ENCODE measurements around the gene HVCN1. TPM values are rescaled to one million over a fixed set of nuclear protein-coding genes. Genes with fewer than 3 reads are reported as not detected.
A peak's percentile ranks its signal among the peaks of the same experiment; 100 is the strongest.

The HVCN1 gene
- total RNA-seq, 3 donors from 2014 or later (not counting 1 experiment from before 2014, with no cell fraction given), result 12.5 to 18.4 (median 18.0) TPM

GRCh38 chr12:110698171-110698902, 9.4 kb upstream of the HVCN1 start:
- H3K9me3 ChIP-seq (ENCODE audit: control insufficient read depth, insufficient read depth, low read length), result no peaks in the 10 kb centered on the region
- TF ChIP-seq CTCF (IDR thresholded peaks at IDR 0.05), result peak; percentile 86
- peak overlapping the region; percentile 34 to 65 for H3K27ac Mint-ChIP-seq
- H3K9me3 Mint-ChIP-seq, result no peaks in the 10 kb centered on the region
- ATAC-seq (peak; percentile 93 to 100 (median 99)), DNase-seq (peak; percentile 61 to 90)
- peaks cover 6 to 16% of the 10 kb centered on the region in 2 donors for H3K4me1 Mint-ChIP-seq
- H3K36me3 Mint-ChIP-seq, result no peaks in the 10 kb centered on the region
- no peak overlapping the region for H3K4me3 ChIP-seq (ENCODE audit: low read length)
- H3K36me3 ChIP-seq (ENCODE audit: control insufficient read depth, insufficient read depth, low read length), result no peaks in the 10 kb centered on the region
- H3K27me3 ChIP-seq (ENCODE audit: control insufficient read depth, insufficient read depth, low read length), result no peaks in the 10 kb centered on the region
- intact Hi-C loops (cut with micrococcal nuclease), result loop anchor here (1.0 to 5.0 kb wide), 6 partner anchors 9 to 248 kb away; partner anchors contain the start of genes ARPC3, FAM216A, GPN3 and HVCN1
- H3K27me3 Mint-ChIP-seq (ENCODE audit: low read depth in 2 of 2), result no peaks in the 10 kb centered on the region
- no peak overlapping the region for H3K27ac ChIP-seq (ENCODE audit: low read length)
- WGBS (ENCODE audit: insufficient coverage), result 37% methylated on average over 20 of the region's 20 CpGs
- no peak overlapping the region for H3K4me3 Mint-ChIP-seq
- peaks cover 28% of the 10 kb centered on the region for H3K4me1 ChIP-seq (ENCODE audit: control insufficient read depth, insufficient read depth, low read length)

GRCh38 chr12:110697236-110697635, 8.3 kb upstream of the HVCN1 start:
- Mint-ChIP-seq H3K27ac (peak overlapping the region in 1 of 2 donors; percentile 10), H3K4me3 (no peak overlapping the region), H3K27me3 (ENCODE audit: low read depth in 2 of 2) (no peaks in the 10 kb centered on the region), H3K36me3 (no peaks in the 10 kb centered on the region), H3K4me1 (peaks cover 6 to 16% of the 10 kb centered on the region in 2 donors), H3K9me3 (no peaks in the 10 kb centered on the region)
- H3K27ac ChIP-seq (ENCODE audit: low read length), result no peak overlapping the region
- H3K4me1 ChIP-seq (ENCODE audit: control insufficient read depth, insufficient read depth, low read length), result peaks cover 28% of the 10 kb centered on the region
- no peaks in the 10 kb centered on the region for H3K27me3 ChIP-seq (ENCODE audit: control insufficient read depth, insufficient read depth, low read length)
- no peak overlapping the region for H3K4me3 ChIP-seq (ENCODE audit: low read length)
- H3K36me3 ChIP-seq (ENCODE audit: control insufficient read depth, insufficient read depth, low read length), result no peaks in the 10 kb centered on the region
- intact Hi-C loops (cut with micrococcal nuclease), result loop anchor here (5.0 kb wide), 2 partner anchors 95 to 230 kb away; partner anchors contain the start of genes FAM216A and GPN3
- DNase-seq, result no peak
- no peak for ATAC-seq
- 63% methylated on average over 2 of the region's 2 CpGs for WGBS (ENCODE audit: insufficient coverage)
- no peak for TF ChIP-seq CTCF (IDR thresholded peaks at IDR 0.05)
- no peaks in the 10 kb centered on the region for H3K9me3 ChIP-seq (ENCODE audit: control insufficient read depth, insufficient read depth, low read length)

- TF ChIP-seq CTCF (IDR thresholded peaks at IDR 0.05), result no peak
- no peak for DNase-seq
- Histone ChIP-seq H3K36me3 (ENCODE audit: control insufficient read depth, insufficient read depth, low read length) (no peaks in the 10 kb centered on the region), H3K27me3 (ENCODE audit: control insufficient read depth, insufficient read depth, low read length) (no peaks in the 10 kb centered on the region), H3K4me1 (ENCODE audit: control insufficient read depth, insufficient read depth, low read length) (peaks cover 33% of the 10 kb centered on the region), H3K27ac (ENCODE audit: low read length) (no peak overlapping the region), H3K4me3 (ENCODE audit: low read length) (no peak overlapping the region), H3K9me3 (ENCODE audit: control insufficient read depth, insufficient read depth, low read length) (no peaks in the 10 kb centered on the region)
- no peaks in the 10 kb centered on the region for H3K36me3 Mint-ChIP-seq
- intact Hi-C loops (cut with micrococcal nuclease), result loop anchor here (5.0 kb wide), 2 partner anchors 94 to 229 kb away; partner anchors contain the start of genes FAM216A and GPN3
- H3K27me3 Mint-ChIP-seq (ENCODE audit: low read depth in 2 of 2), result no peaks in the 10 kb centered on the region
- peaks cover 6 to 23% of the 10 kb centered on the region in 2 donors for H3K4me1 Mint-ChIP-seq
- no peaks in the 10 kb centered on the region for H3K9me3 Mint-ChIP-seq
- no peak overlapping the region for H3K4me3 Mint-ChIP-seq
- H3K27ac Mint-ChIP-seq, result no peak overlapping the region
- no peak for ATAC-seq
- WGBS (ENCODE audit: insufficient coverage), result 92% methylated on average over 3 of the region's 3 CpGs
Observed at GRCh38 chr12:110696283-110696682, 7.4 kb upstream of the HVCN1 start.
